HUES6 (cell line): ENCODE results near the gene DPPA4.
A peak's percentile ranks its signal among the peaks of the same experiment; 100 is the strongest.
"Not testable (repeated sequence)": the region's sequence is repeated elsewhere in the genome, so short reads cannot be mapped to it uniquely, and the experiment has no call there.

Source experiments
- H3K27ac ChIP-seq: 2 replicates; pipeline ENCODE4 v1.7.0; 2013; ENCODE audit warnings: low read depth, mild to moderate bottlenecking, low read length, inconsistent platforms
- H3K27me3 ChIP-seq: 2 replicates; pipeline ENCODE4 v1.6.1; 2013; ENCODE audit warnings: low read length; ENCODE audit not compliant: control insufficient read depth, insufficient read depth
- H3K36me3 ChIP-seq: 2 replicates; pipeline ENCODE4 v1.6.1; 2013; ENCODE audit warnings: low read length; ENCODE audit not compliant: control insufficient read depth, insufficient read depth
- H3K4me1 ChIP-seq: 2 replicates; pipeline ENCODE4 v1.6.1; 2013; ENCODE audit warnings: low read length; ENCODE audit not compliant: control insufficient read depth, insufficient read depth
- H3K4me3 ChIP-seq: 2 replicates; pipeline ENCODE4 v1.5.1; 2013; ENCODE audit warnings: low read depth, low read length
- H3K9ac ChIP-seq: one replicate; pipeline ENCODE4 v1.6.1; 2013; ENCODE audit warnings: mild to moderate bottlenecking, low read length
- H3K9me3 ChIP-seq: 2 replicates; pipeline ENCODE4 v1.6.1; 2013; ENCODE audit warnings: low read depth, low read length; ENCODE audit not compliant: control insufficient read depth, insufficient read depth

Gene DPPA4

DNA sequence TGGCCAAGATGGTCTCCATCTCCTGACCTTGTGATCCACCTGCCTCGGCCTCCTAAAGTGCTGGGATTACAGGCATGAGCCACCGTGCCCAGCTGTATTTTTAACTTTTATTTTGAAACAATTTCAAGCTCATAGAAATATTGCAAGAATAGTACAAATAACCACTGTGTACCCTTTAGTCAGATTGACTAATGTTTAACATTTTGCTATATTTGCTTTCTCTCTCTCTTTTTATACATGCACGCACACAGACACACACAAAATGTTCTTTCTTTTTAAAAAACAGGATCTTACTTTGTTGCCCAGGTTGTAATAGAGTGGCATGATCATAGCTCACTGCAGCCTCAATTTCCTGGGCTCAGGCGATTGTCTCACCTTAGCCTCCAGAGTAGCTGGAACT is 25.5 kb upstream of the DPPA4 start:
- no peak overlapping the region for H3K27ac ChIP-seq
- peaks cover 3% of the 10 kb centered on the region; the same call in 1 of the 2 replicates for H3K36me3 ChIP-seq
- H3K9ac ChIP-seq, result no peak overlapping the region
- peaks cover under 1% of the 10 kb centered on the region; the same call in 1 of the 2 replicates for H3K4me1 ChIP-seq
- H3K27me3 ChIP-seq, result no peaks in the 10 kb centered on the region
- no peaks in the 10 kb centered on the region; the same call in 1 of the 2 replicates for H3K9me3 ChIP-seq
- no peak overlapping the region for H3K4me3 ChIP-seq

DNA sequence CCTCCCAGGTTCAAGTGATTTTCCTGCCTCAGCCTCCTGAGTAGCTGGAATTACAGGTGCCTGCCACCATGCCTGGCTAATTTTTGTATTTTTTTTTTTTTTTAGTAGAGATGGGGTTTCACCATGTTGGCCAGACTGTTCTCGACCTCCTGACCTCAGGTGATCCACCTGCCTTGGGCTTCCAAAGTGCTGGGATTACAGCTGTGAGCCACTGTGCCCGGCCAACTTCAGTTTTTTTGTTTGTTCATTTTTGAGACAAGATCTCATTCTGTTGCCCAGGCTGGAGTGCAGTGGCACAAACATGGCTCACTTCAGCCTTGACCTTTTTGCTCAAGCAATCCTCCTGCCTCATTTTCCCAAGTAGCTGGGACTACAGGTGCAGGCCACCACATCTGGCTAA is 21.5 kb upstream of the DPPA4 start:
- peaks cover 30% of the 10 kb centered on the region for H3K4me1 ChIP-seq
- not testable (repeated sequence) for H3K4me3 ChIP-seq, H3K27ac ChIP-seq, H3K9ac ChIP-seq, H3K27me3 ChIP-seq, H3K36me3 ChIP-seq, H3K9me3 ChIP-seq

DNA sequence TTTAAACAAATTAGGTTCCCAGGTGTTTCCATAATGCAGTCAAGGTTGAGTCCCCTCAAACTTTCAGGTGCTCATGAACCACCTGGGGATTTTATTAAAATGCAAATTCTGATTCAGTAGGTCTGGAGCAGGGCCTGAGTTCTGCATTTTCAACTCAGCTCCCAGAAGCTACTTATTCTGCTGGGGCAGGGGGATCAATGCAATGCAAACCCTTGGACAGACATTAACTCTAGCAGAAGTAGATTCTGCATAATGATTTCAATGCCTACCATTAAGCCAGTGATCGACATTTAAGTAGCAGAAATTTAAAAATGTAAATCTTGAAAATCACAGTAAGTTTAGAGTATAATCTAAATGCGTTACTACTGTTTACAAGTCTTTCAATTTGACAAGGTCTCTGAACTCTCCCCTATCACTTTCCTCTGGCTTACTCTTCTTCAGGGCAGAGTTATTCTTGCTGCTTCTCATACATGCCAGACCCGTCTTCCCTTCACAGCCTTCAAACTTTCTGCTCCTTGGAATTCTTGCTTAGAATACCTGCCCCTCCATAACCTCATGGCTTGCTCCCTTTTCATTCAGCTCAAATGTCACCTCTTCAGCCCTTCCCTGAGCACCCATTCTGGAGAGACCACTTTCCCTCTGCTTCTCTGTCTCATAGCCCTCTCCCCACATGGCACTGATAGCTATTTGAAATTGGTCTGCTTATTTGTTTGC is 19.3 kb upstream of the DPPA4 start:
- H3K9ac ChIP-seq, result peak overlapping the region; percentile 77
- H3K27ac ChIP-seq, result peak overlapping the region; percentile 78
- H3K4me1 ChIP-seq, result peaks cover 46% of the 10 kb centered on the region
- H3K9me3 ChIP-seq, result no peaks in the 10 kb centered on the region
- peak overlapping the region; percentile 32 for H3K4me3 ChIP-seq
- no peaks in the 10 kb centered on the region for H3K27me3 ChIP-seq
- 0 out of 2 replicates have a peak, but pooled peaks cover 2% of the 10 kb centered on the region for H3K36me3 ChIP-seq

DNA sequence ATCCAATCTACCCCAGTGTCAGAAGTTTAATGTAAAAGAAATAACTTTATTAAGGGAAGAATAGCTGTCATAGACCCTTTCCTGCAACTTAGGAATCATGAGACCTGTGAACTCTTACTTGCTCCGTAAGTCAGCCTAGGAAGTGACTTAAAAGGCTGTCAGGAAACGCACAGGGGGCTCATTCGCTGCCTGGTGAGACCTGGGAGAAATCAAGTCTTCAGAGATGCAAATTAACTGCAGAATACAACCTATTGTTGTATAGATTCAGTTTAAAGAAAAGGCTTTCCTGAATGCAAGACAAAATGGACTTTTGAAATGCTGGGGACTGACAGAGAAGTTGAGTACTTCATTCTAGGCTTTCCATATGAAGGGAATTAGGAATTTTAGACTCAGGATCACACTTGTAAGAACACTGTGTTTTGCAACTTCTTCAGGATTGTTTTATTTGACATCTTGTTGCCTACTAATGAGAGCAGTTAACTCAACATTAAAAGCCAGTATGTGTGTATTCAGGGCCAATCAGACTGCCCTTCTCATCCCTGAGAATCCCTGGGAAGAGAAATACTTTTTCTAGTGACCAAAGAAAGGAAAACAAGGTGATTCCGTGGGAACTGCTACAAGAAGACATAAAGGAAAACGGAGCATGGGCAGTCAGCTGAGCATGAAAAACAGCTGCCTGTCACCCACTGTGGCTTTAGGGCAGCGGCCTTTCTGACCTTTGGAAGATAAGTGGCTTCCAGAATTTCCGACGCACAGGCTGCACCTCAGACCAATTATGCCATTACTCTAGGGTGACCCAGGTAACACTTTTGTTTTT is 18.5 kb upstream of the DPPA4 start:
- Histone ChIP-seq H3K4me3 (peak overlapping the region; percentile 32), H3K36me3 (0 out of 2 replicates have a peak, but pooled peaks cover 2% of the 10 kb centered on the region), H3K9ac (peak overlapping the region; percentile 77), H3K9me3 (no peaks in the 10 kb centered on the region), H3K4me1 (peaks cover 46% of the 10 kb centered on the region), H3K27me3 (no peaks in the 10 kb centered on the region), H3K27ac (peak overlapping the region; percentile 78)

DNA sequence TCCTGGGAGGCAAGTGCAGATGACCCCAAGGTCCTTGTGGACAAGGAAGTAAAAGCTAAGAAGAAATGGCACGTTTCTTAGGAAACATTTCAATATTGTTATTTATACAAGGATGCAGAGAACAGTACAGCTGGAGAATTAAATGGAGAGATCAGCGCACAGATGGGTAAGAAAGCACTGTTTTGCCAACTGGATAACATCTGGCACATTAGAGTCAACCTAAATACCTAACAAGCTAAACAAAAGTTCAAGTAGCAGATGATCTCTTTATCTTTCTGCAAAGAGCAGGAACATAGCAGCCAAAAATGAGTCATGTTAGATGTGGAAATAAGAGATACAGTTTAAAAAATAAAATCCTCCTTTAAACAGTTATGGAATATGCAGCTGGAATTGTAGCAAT is 15.7 kb upstream of the DPPA4 start:
- Histone ChIP-seq H3K9me3 (no peaks in the 10 kb centered on the region), H3K9ac (no peak overlapping the region), H3K36me3 (peaks cover 11% of the 10 kb centered on the region), H3K4me3 (no peak overlapping the region), H3K27me3 (no peaks in the 10 kb centered on the region), H3K4me1 (peaks cover 48% of the 10 kb centered on the region), H3K27ac (peak overlapping the region; percentile 56; the same call in 1 of the 2 replicates)

DNA sequence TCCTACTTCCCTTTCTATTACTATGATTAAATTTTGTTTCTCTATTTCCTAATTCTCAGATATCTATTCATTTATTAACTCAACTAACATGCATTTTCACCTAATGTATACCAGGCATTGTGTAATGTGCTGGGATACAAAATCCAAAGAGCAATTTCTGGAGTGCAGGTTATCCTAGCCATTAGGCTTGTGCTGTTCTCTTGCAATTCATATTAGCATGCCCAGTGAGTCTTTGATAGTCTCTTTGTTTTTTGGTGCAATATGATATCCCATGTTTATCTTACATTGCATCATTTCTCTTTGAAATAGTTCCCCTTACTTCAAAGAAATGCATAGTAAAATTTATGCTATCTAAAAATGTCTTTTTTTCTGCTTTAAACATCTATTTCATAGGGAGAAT is 13.9 kb upstream of the DPPA4 start:
- H3K27me3 ChIP-seq, result no peaks in the 10 kb centered on the region
- H3K36me3 ChIP-seq, result peaks cover 22% of the 10 kb centered on the region
- H3K9me3 ChIP-seq, result no peaks in the 10 kb centered on the region
- 0 out of 2 replicates have a peak overlapping the region, but pooled peaks have one; percentile 43 for H3K27ac ChIP-seq
- H3K4me1 ChIP-seq, result peaks cover 34% of the 10 kb centered on the region
- no peak overlapping the region for H3K4me3 ChIP-seq
- no peak overlapping the region for H3K9ac ChIP-seq

DNA sequence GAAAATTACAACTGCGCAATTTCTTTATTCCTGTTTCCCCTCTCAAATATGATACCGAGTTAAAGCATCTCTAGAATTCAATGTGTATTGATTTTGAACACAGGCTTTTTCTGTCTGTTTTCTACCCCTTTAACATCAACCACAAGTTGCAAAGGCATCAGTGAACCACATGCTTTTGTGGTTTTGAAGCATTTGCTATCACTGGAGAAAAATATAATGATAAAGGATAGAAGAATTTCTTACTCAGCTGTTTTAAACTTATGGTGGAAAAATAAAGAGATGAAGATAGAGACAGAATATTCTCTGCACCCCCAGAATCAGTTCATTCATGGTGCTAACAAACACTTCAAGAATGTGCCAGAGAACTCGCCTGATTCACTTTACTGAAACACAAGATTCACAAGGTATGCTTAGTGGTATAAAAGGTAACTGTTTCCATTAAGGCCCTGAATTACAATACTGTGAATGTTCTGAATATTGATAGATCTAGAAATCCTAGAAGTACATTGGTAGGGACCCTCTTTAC is 9.5 kb upstream of the DPPA4 start:
- Histone ChIP-seq H3K27ac (no peak overlapping the region), H3K27me3 (no peaks in the 10 kb centered on the region), H3K4me1 (peaks cover 12% of the 10 kb centered on the region), H3K9ac (no peak overlapping the region), H3K9me3 (no peaks in the 10 kb centered on the region), H3K4me3 (no peak overlapping the region), H3K36me3 (peaks cover 56% of the 10 kb centered on the region)

DNA sequence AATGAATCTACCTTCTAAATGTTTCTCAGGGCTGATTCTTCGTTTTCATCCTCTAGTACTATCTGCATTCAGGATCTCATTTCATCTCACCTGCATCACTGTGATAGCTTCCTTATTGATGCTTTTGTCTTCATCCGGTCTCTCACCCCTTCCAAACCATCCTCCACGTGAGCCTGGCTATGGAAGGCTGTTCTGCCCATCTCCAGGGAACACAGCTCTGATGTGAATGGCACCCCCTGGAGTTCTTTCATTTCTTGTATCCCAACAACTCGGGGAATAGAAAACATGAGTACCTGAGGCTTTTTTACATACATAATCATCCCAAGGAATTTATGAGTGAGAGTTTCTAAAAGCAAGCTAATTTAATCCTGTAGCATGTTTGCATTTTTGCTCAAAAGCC is 8.8 kb upstream of the DPPA4 start:
- H3K36me3 ChIP-seq, result peaks cover 60% of the 10 kb centered on the region
- no peaks in the 10 kb centered on the region for H3K9me3 ChIP-seq
- H3K9ac ChIP-seq, result no peak overlapping the region
- H3K27ac ChIP-seq, result no peak overlapping the region
- peaks cover 12% of the 10 kb centered on the region for H3K4me1 ChIP-seq
- H3K27me3 ChIP-seq, result no peaks in the 10 kb centered on the region
- H3K4me3 ChIP-seq, result no peak overlapping the region

DNA sequence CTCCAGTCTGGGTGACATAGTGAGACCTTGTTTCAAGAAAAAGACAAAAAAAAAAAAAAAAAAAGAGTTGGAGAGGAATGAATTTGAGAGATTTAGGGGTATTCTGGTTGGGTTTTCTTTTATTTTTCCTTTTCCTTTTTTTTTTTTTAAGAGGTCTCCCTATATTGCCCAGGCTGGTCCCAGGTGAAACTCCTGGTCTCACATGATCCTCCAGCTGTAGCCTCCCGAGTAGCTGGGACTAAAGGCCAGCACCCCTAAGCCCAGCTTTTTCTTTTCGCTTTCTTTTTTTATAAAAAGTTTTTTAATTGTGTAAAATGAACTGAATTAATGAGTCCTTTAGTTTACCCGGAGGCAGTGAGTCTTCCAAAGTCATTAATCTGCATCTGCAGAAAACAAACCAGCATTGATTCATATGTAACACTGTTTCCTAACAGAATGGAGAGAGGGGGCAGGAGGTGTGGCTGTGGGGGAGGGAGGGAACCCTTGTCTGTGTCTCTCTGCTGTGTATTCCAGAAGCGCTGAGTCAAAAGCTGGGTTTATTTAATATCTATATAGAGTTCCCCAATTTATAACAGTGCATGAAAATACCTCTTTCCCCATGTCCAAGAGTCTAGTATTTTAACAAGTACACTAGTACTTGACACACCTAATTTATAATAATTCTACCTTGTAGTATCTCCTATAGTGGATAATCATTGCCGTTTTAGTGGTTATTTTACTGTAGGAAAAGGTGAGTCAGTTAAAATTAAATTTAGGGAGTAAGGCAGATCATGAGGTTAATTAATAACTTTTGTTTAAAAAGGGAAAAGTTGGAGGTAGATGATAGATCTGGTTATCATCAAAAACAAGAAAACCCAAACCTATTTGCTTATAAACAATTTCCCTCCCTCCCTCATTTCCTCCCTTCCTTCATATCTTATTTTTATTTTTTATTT is 2.6 kb upstream of the DPPA4 start:
- Histone ChIP-seq H3K9ac (peak overlapping the region; percentile 100), H3K9me3 (no peaks in the 10 kb centered on the region), H3K27ac (peak overlapping the region; percentile 89), H3K4me3 (peak overlapping the region; percentile 97), H3K4me1 (peaks cover 10% of the 10 kb centered on the region), H3K27me3 (no peaks in the 10 kb centered on the region), H3K36me3 (peaks cover 48% of the 10 kb centered on the region)

DNA sequence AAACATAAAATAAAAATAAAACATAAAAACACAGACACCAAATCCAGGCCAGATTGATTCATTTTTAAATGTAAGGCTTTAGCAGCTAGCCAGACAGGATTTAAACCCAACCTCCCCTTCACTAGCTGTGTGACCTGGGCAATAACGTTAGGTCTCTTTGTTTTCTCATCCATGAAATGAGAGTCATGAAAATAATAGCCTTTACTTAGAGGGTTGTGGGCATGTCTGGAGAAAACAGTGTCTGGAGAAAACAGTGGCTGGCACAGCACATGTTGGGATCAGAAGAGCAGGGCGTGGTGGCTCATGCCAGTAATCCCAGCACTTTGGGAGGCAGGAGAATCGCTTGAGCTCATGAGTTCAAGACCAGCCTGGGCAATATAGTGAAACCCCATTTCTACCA is 1.9 kb upstream of the DPPA4 start:
- Histone ChIP-seq H3K9ac (peak overlapping the region; percentile 100), H3K27ac (peak overlapping the region; percentile 89), H3K9me3 (no peaks in the 10 kb centered on the region), H3K36me3 (peaks cover 48% of the 10 kb centered on the region), H3K4me3 (peak overlapping the region; percentile 97), H3K4me1 (peaks cover 10% of the 10 kb centered on the region), H3K27me3 (no peaks in the 10 kb centered on the region)
